ENCODE results near the gene PLEKHM3.

PLEKHM3 gene

GRCh38 chr2:207938415-207938814 lies 86.9 kb downstream of the PLEKHM3 start:
- Histone ChIP-seq H3K36me3 (ENCODE audit: control insufficient read depth in 2 of 2, insufficient read depth in 2 of 2, low read length in 2 of 2) (peaks cover 0 to 3% of the 10 kb centered on the region in 2 donors), H3K4me3 (ENCODE audit: low read length in 2 of 2) (no peak overlapping the region), H3K9ac (ENCODE audit: low read depth in 1 of 2, low read length in 2 of 2) (no peak overlapping the region), H3K27me3 (ENCODE audit: control insufficient read depth in 2 of 2, insufficient read depth in 2 of 2, low read length in 2 of 2) (no peaks in the 10 kb centered on the region), H3K9me3 (ENCODE audit: control insufficient read depth in 2 of 2, low read length in 2 of 2) (no peaks in the 10 kb centered on the region), H3K4me1 (ENCODE audit: control insufficient read depth in 2 of 2, insufficient read depth in 2 of 2, low read length in 2 of 2) (peaks cover 8 to 18% of the 10 kb centered on the region in 2 donors), H3K27ac (ENCODE audit: low read depth in 2 of 2, low read length in 2 of 2) (peak overlapping the region; percentile 72 to 85)

GRCh38 chr2:207937823-207938222 lies 87.5 kb downstream of the PLEKHM3 start:
- no peaks in the 10 kb centered on the region for H3K27me3 ChIP-seq (ENCODE audit: control insufficient read depth in 2 of 2, insufficient read depth in 2 of 2, low read length in 2 of 2)
- no peak overlapping the region for H3K4me3 ChIP-seq (ENCODE audit: low read length in 2 of 2)
- H3K36me3 ChIP-seq (ENCODE audit: control insufficient read depth in 2 of 2, insufficient read depth in 2 of 2, low read length in 2 of 2), result peaks cover 0 to 3% of the 10 kb centered on the region in 2 donors
- no peak overlapping the region for H3K9ac ChIP-seq (ENCODE audit: low read depth in 1 of 2, low read length in 2 of 2)
- H3K9me3 ChIP-seq (ENCODE audit: control insufficient read depth in 2 of 2, low read length in 2 of 2), result no peaks in the 10 kb centered on the region
- peaks cover 8 to 18% of the 10 kb centered on the region in 2 donors for H3K4me1 ChIP-seq (ENCODE audit: control insufficient read depth in 2 of 2, insufficient read depth in 2 of 2, low read length in 2 of 2)
- H3K27ac ChIP-seq (ENCODE audit: low read depth in 2 of 2, low read length in 2 of 2), result no peak overlapping the region

GRCh38 chr2:207937253-207937652 lies 88.1 kb downstream of the PLEKHM3 start:
- Histone ChIP-seq H3K4me3 (ENCODE audit: low read length in 2 of 2) (no peak overlapping the region), H3K9me3 (ENCODE audit: control insufficient read depth in 2 of 2, low read length in 2 of 2) (no peaks in the 10 kb centered on the region), H3K27ac (ENCODE audit: low read depth in 2 of 2, low read length in 2 of 2) (no peak overlapping the region), H3K36me3 (ENCODE audit: control insufficient read depth in 2 of 2, insufficient read depth in 2 of 2, low read length in 2 of 2) (peaks cover 0 to 3% of the 10 kb centered on the region in 2 donors), H3K9ac (ENCODE audit: low read depth in 1 of 2, low read length in 2 of 2) (no peak overlapping the region), H3K4me1 (ENCODE audit: control insufficient read depth in 2 of 2, insufficient read depth in 2 of 2, low read length in 2 of 2) (peaks cover 8 to 18% of the 10 kb centered on the region in 2 donors), H3K27me3 (ENCODE audit: control insufficient read depth in 2 of 2, insufficient read depth in 2 of 2, low read length in 2 of 2) (no peaks in the 10 kb centered on the region)

GRCh38 chr2:207936380-207936779 lies 88.9 kb downstream of the PLEKHM3 start:
- Histone ChIP-seq H3K9ac (ENCODE audit: low read depth in 1 of 2, low read length in 2 of 2) (no peak overlapping the region), H3K27me3 (ENCODE audit: control insufficient read depth in 2 of 2, insufficient read depth in 2 of 2, low read length in 2 of 2) (no peaks in the 10 kb centered on the region), H3K9me3 (ENCODE audit: control insufficient read depth in 2 of 2, low read length in 2 of 2) (no peaks in the 10 kb centered on the region), H3K27ac (ENCODE audit: low read depth in 2 of 2, low read length in 2 of 2) (no peak overlapping the region), H3K4me3 (ENCODE audit: low read length in 2 of 2) (no peak overlapping the region), H3K36me3 (ENCODE audit: control insufficient read depth in 2 of 2, insufficient read depth in 2 of 2, low read length in 2 of 2) (peaks cover 0 to 3% of the 10 kb centered on the region in 2 donors), H3K4me1 (ENCODE audit: control insufficient read depth in 2 of 2, insufficient read depth in 2 of 2, low read length in 2 of 2) (peaks cover 8 to 19% of the 10 kb centered on the region in 2 donors)

GRCh38 chr2:207935991-207936370 lies 89.3 kb downstream of the PLEKHM3 start:
- H3K4me3 ChIP-seq (ENCODE audit: low read length in 2 of 2), result no peak overlapping the region
- peaks cover 0 to 3% of the 10 kb centered on the region in 2 donors for H3K36me3 ChIP-seq (ENCODE audit: control insufficient read depth in 2 of 2, insufficient read depth in 2 of 2, low read length in 2 of 2)
- H3K9ac ChIP-seq (ENCODE audit: low read depth in 1 of 2, low read length in 2 of 2), result no peak overlapping the region
- H3K27me3 ChIP-seq (ENCODE audit: control insufficient read depth in 2 of 2, insufficient read depth in 2 of 2, low read length in 2 of 2), result no peaks in the 10 kb centered on the region
- no peaks in the 10 kb centered on the region for H3K9me3 ChIP-seq (ENCODE audit: control insufficient read depth in 2 of 2, low read length in 2 of 2)
- H3K27ac ChIP-seq (ENCODE audit: low read depth in 2 of 2, low read length in 2 of 2), result no peak overlapping the region
- peaks cover 11 to 22% of the 10 kb centered on the region in 2 donors for H3K4me1 ChIP-seq (ENCODE audit: control insufficient read depth in 2 of 2, insufficient read depth in 2 of 2, low read length in 2 of 2)

- no peak overlapping the region for H3K4me3 ChIP-seq (ENCODE audit: low read length in 2 of 2)
- no peak overlapping the region for H3K9ac ChIP-seq (ENCODE audit: low read depth in 1 of 2, low read length in 2 of 2)
- no peaks in the 10 kb centered on the region for H3K9me3 ChIP-seq (ENCODE audit: control insufficient read depth in 2 of 2, low read length in 2 of 2)
- H3K36me3 ChIP-seq (ENCODE audit: control insufficient read depth in 2 of 2, insufficient read depth in 2 of 2, low read length in 2 of 2), result peaks cover 0 to 3% of the 10 kb centered on the region in 2 donors
- no peak overlapping the region for H3K27ac ChIP-seq (ENCODE audit: low read depth in 2 of 2, low read length in 2 of 2)
- H3K4me1 ChIP-seq (ENCODE audit: control insufficient read depth in 2 of 2, insufficient read depth in 2 of 2, low read length in 2 of 2), result peaks cover 16 to 27% of the 10 kb centered on the region in 2 donors
- no peaks in the 10 kb centered on the region for H3K27me3 ChIP-seq (ENCODE audit: control insufficient read depth in 2 of 2, insufficient read depth in 2 of 2, low read length in 2 of 2)
Observed at GRCh38 chr2:207935121-207935990, 90.0 kb downstream of the PLEKHM3 start.

GRCh38 chr2:207934720-207935119 lies 90.6 kb downstream of the PLEKHM3 start:
- Histone ChIP-seq H3K4me1 (ENCODE audit: control insufficient read depth in 2 of 2, insufficient read depth in 2 of 2, low read length in 2 of 2) (peaks cover 14 to 25% of the 10 kb centered on the region in 2 donors), H3K9me3 (ENCODE audit: control insufficient read depth in 2 of 2, low read length in 2 of 2) (no peaks in the 10 kb centered on the region), H3K27me3 (ENCODE audit: control insufficient read depth in 2 of 2, insufficient read depth in 2 of 2, low read length in 2 of 2) (no peaks in the 10 kb centered on the region), H3K27ac (ENCODE audit: low read depth in 2 of 2, low read length in 2 of 2) (no peak overlapping the region), H3K9ac (ENCODE audit: low read depth in 1 of 2, low read length in 2 of 2) (no peak overlapping the region), H3K36me3 (ENCODE audit: control insufficient read depth in 2 of 2, insufficient read depth in 2 of 2, low read length in 2 of 2) (peaks cover 0 to 3% of the 10 kb centered on the region in 2 donors), H3K4me3 (ENCODE audit: low read length in 2 of 2) (no peak overlapping the region)

GRCh38 chr2:207933396-207934065 lies 91.8 kb downstream of the PLEKHM3 start:
- no peak overlapping the region for H3K27ac ChIP-seq (ENCODE audit: low read depth in 2 of 2, low read length in 2 of 2)
- no peaks in the 10 kb centered on the region for H3K9me3 ChIP-seq (ENCODE audit: control insufficient read depth in 2 of 2, low read length in 2 of 2)
- H3K36me3 ChIP-seq (ENCODE audit: control insufficient read depth in 2 of 2, insufficient read depth in 2 of 2, low read length in 2 of 2), result peaks cover 0 to 3% of the 10 kb centered on the region in 2 donors
- H3K9ac ChIP-seq (ENCODE audit: low read depth in 1 of 2, low read length in 2 of 2), result no peak overlapping the region
- H3K27me3 ChIP-seq (ENCODE audit: control insufficient read depth in 2 of 2, insufficient read depth in 2 of 2, low read length in 2 of 2), result no peaks in the 10 kb centered on the region
- peaks cover 11 to 17% of the 10 kb centered on the region in 2 donors for H3K4me1 ChIP-seq (ENCODE audit: control insufficient read depth in 2 of 2, insufficient read depth in 2 of 2, low read length in 2 of 2)
- no peak overlapping the region for H3K4me3 ChIP-seq (ENCODE audit: low read length in 2 of 2)

GRCh38 chr2:207932106-207932505 lies 93.2 kb downstream of the PLEKHM3 start:
- H3K36me3 ChIP-seq (ENCODE audit: control insufficient read depth in 2 of 2, insufficient read depth in 2 of 2, low read length in 2 of 2), result peaks cover 0 to 3% of the 10 kb centered on the region in 2 donors
- H3K9me3 ChIP-seq (ENCODE audit: control insufficient read depth in 2 of 2, low read length in 2 of 2), result no peaks in the 10 kb centered on the region
- H3K9ac ChIP-seq (ENCODE audit: low read depth in 1 of 2, low read length in 2 of 2), result no peak overlapping the region
- H3K4me1 ChIP-seq (ENCODE audit: control insufficient read depth in 2 of 2, insufficient read depth in 2 of 2, low read length in 2 of 2), result peaks cover 11 to 21% of the 10 kb centered on the region in 2 donors
- H3K27me3 ChIP-seq (ENCODE audit: control insufficient read depth in 2 of 2, insufficient read depth in 2 of 2, low read length in 2 of 2), result no peaks in the 10 kb centered on the region
- no peak overlapping the region for H3K27ac ChIP-seq (ENCODE audit: low read depth in 2 of 2, low read length in 2 of 2)
- H3K4me3 ChIP-seq (ENCODE audit: low read length in 2 of 2), result no peak overlapping the region

GRCh38 chr2:207930747-207931146 lies 94.6 kb downstream of the PLEKHM3 start:
- H3K4me1 ChIP-seq (ENCODE audit: control insufficient read depth in 2 of 2, insufficient read depth in 2 of 2, low read length in 2 of 2), result peaks cover 11 to 27% of the 10 kb centered on the region in 2 donors
- peak overlapping the region; percentile 44 to 77 for H3K27ac ChIP-seq (ENCODE audit: low read depth in 2 of 2, low read length in 2 of 2)
- no peaks in the 10 kb centered on the region for H3K9me3 ChIP-seq (ENCODE audit: control insufficient read depth in 2 of 2, low read length in 2 of 2)
- H3K27me3 ChIP-seq (ENCODE audit: control insufficient read depth in 2 of 2, insufficient read depth in 2 of 2, low read length in 2 of 2), result no peaks in the 10 kb centered on the region
- peaks cover 0 to 3% of the 10 kb centered on the region in 2 donors for H3K36me3 ChIP-seq (ENCODE audit: control insufficient read depth in 2 of 2, insufficient read depth in 2 of 2, low read length in 2 of 2)
- peak overlapping the region; percentile 46 to 63 for H3K4me3 ChIP-seq (ENCODE audit: low read length in 2 of 2)
- peak overlapping the region in 1 of 2 donors; percentile 73 for H3K9ac ChIP-seq (ENCODE audit: low read depth in 1 of 2, low read length in 2 of 2)

Data from mucosa of rectum (tissue), 2 donors.